ENCODE measurements around the gene VAPA.

DNA sequence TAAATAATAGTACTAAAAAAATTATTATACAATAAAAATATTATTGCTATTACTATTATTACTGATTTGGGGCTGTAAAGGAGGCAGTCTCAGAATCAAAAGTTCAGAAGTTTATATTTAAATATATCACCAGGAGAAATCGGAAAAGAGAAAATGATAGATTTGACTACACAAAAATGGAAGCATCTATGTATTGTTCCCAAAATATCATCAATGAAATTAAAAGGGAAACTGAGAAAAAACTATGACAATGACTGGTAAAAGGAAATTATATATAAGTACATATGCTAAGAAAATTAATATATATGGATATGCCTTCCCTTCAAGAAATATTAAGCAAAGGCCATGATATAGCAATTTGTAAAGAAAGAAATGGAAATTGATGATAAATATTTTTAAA is 35.7 kb upstream of the VAPA start:
- TF ChIP-seq, protein P1, sequence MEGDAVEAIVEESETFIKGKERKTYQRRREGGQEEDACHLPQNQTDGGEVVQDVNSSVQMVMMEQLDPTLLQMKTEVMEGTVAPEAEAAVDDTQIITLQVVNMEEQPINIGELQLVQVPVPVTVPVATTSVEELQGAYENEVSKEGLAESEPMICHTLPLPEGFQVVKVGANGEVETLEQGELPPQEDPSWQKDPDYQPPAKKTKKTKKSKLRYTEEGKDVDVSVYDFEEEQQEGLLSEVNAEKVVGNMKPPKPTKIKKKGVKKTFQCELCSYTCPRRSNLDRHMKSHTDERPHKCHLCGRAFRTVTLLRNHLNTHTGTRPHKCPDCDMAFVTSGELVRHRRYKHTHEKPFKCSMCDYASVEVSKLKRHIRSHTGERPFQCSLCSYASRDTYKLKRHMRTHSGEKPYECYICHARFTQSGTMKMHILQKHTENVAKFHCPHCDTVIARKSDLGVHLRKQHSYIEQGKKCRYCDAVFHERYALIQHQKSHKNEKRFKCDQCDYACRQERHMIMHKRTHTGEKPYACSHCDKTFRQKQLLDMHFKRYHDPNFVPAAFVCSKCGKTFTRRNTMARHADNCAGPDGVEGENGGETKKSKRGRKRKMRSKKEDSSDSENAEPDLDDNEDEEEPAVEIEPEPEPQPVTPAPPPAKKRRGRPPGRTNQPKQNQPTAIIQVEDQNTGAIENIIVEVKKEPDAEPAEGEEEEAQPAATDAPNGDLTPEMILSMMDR (IDR thresholded peaks at IDR 0.05), result no peak
- TF ChIP-seq POLR2A (IDR thresholded peaks at IDR 0.05), result no peak

Data from right lobe of liver (tissue), 4 donors.